Activated CD4-positive, alpha-beta T cell treated with anti-CD3 and anti-CD28 coated beads for 36 hours (primary cell): ENCODE data around the gene P2RX2. TPM values are rescaled to one million over a fixed set of nuclear protein-coding genes. Genes with fewer than 3 reads are reported as not detected.

Experiments used
- ATAC-seq: fragments of 200-7000 bp; cut with Tn5 transposase; one replicate; pipeline ENCODE4 v1.10.0; 2021; ENCODE audit warnings: mild to moderate bottlenecking, moderate library complexity
- CTCF ChIA-PET: fragments of 350-600 bp; sonication (Branson Sonifier 250); formaldehyde crosslinking; loops from one replicate; lab custom pipeline; 2021; ENCODE audit warnings: antibody characterized with exemption; lab: Charles Lee
- POLR2A ChIA-PET: fragments of 350-600 bp; sonication (Branson Sonifier 250); formaldehyde crosslinking; loops from one replicate; lab custom pipeline; 2021; ENCODE audit warnings: antibody characterized with exemption, inconsistent platforms; lab: Charles Lee
- DNase-seq: peaks from one replicate; pipeline ENCODE4 v3.0.0-alpha.2; 2020
- H3K27ac Mint-ChIP-seq: one replicate; pipeline ENCODE4 v1.8.0; 2021; ENCODE audit warnings: mixed read lengths
- H3K27me3 Mint-ChIP-seq: one replicate; pipeline ENCODE4 v1.8.0; 2021; ENCODE audit warnings: mixed read lengths
- H3K36me3 Mint-ChIP-seq: one replicate; pipeline ENCODE4 v1.8.0; 2021; ENCODE audit warnings: low read depth, mixed read lengths
- H3K4me1 Mint-ChIP-seq: one replicate; pipeline ENCODE4 v1.8.0; 2021; ENCODE audit warnings: mixed read lengths
- H3K4me3 Mint-ChIP-seq: one replicate; pipeline ENCODE4 v1.8.0; 2021; ENCODE audit warnings: mild to moderate bottlenecking, moderate library complexity, mixed read lengths
- H3K9me3 Mint-ChIP-seq: one replicate; pipeline ENCODE4 v1.8.0; 2021; ENCODE audit warnings: low read depth, mixed read lengths
- intact Hi-C, 2 experiments: fragments of 100-400 bp; cut with DNase I in 1 of 2; cut with micrococcal nuclease in 1 of 2; formaldehyde crosslinking; loops; one replicate each; pipeline versions ENCODE4 v1.14.2 to v1.15.1; 2022 to 2024; cut with DNase I, micrococcal nuclease
- total RNA-seq, 2 experiments: library from RNA; stranded (reverse); gene quantifications; one replicate each; pipeline ENCODE4 v1.2.3, GENCODE V29; 2021

Gene P2RX2
- not detected for total RNA-seq

DNA sequence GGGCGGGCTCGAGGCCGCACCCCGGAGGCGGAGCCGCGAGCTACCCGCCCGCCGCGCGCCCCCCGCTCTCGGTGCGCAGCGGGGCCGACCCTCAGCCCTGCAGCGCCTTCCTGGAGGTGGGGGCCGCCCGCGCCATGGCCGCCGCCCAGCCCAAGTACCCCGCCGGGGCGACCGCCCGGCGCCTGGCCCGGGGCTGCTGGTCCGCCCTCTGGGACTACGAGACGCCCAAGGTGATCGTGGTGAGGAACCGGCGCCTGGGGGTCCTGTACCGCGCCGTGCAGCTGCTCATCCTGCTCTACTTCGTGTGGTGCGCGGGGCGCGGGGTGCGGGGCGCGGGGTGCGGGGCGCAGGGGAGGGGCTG lies at the start of gene P2RX2:
Gene P2RX2, plus strand, starts transcription at position 94 of the 361 bp plus-strand sequence. Its CDS starts 41 bp downstream, at position 135.
- CTCF ChIA-PET: interaction anchor here (0.6 kb wide), 1 partner anchor 1702 kb away, joined by 3 read pairs; no protein-coding TSS in a partner anchor
- peaks cover 6% of the 10 kb centered on the region for H3K9me3 Mint-ChIP-seq
- H3K27me3 Mint-ChIP-seq: peaks cover 23% of the 10 kb centered on the region
- DNase-seq (no peak), ATAC-seq (no peak)
- H3K27ac Mint-ChIP-seq: no peak within 1 kb of the TSS
- H3K36me3 Mint-ChIP-seq: peaks cover 6% of the 10 kb centered on the region
- intact Hi-C loops: no loop called here
- POLR2A ChIA-PET: no interaction called here
- H3K4me3 Mint-ChIP-seq: no peak within 1 kb of the TSS
- H3K4me1 Mint-ChIP-seq: peaks cover 15% of the 10 kb centered on the region

DNA sequence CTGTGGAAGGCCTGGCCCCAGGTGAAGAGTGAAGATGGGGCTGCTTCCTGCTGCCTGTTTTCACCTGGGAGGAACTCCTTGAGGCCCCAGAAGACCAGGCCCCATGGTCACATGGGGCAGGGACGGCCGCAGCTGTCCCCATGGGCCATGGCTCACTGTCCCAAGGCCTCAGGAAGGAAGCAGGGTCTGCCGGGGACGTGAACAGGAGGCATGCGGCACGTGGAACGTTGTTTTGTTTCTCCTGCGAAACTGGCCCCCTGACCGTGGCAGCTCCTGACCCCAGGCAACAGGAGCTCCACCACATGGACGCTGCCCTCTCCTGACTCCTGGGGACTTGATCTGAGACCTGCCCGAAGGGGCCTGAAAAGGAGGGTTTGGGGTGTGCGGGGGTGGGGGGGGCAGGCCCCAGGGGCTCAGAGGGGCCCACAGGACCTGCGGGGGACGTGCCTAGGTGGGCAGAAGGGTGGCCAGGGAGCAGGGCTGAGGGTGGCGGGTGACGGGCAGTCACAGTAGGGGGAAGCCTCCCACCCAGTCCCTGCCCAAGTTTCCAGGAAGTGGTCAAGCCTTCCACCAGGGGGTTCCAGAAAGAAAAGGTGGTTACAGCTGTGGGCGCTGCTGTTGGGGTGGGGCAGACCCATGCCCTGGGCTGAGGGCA lies 49.6 kb upstream of the P2RX2 start:
- intact Hi-C loops: no loop called here
- CTCF ChIA-PET: interaction anchor here (0.5 kb wide), 1 partner anchor 153 kb away, joined by 3 read pairs; no protein-coding TSS in a partner anchor

GRCh38 chr12:132569856-132570480 lies 48.6 kb upstream of the P2RX2 start:
- H3K27me3 Mint-ChIP-seq: no peaks in the 10 kb centered on the region
- no peak for DNase-seq
- no peak for ATAC-seq
- no peaks in the 10 kb centered on the region for H3K4me1 Mint-ChIP-seq
- intact Hi-C loops: no loop called here
- ChIA-PET POLR2A (no interaction called here), CTCF (interaction anchor here (0.5 kb wide), 1 partner anchor 154 kb away, joined by 3 read pairs; no protein-coding TSS in a partner anchor)
- H3K27ac Mint-ChIP-seq: no peak overlapping the region
- no peak overlapping the region for H3K4me3 Mint-ChIP-seq
- no peaks in the 10 kb centered on the region for H3K36me3 Mint-ChIP-seq
- H3K9me3 Mint-ChIP-seq: no peaks in the 10 kb centered on the region

More for the DNA sequence above, 49.6 kb upstream of the P2RX2 start:
- DNase-seq (no peak), ATAC-seq (no peak)
- Mint-ChIP-seq H3K27ac (no peak overlapping the region), H3K27me3 (no peaks in the 10 kb centered on the region), H3K9me3 (no peaks in the 10 kb centered on the region), H3K4me3 (no peak overlapping the region), H3K4me1 (no peaks in the 10 kb centered on the region), H3K36me3 (no peaks in the 10 kb centered on the region)
- POLR2A ChIA-PET: no interaction called here

DNA sequence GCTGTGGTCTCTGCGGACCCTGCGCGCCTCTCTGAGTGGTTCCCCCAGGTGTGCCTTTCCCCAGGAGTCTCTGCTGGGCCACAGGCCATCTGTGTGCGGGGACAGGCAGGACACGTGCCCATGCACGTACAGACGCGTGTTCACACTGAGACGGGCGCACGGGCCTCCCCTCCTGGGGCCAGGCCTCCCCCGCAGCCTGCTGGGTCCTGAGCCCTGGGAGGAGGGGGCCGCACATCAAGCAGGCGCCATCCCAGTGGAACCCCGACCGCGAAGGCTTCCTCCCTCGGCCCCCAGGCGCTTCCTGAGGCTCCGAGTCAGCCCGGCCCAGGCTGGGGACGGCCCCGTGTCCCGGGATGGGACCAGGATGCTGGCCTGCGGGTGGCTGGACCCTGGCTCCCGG lies 47.9 kb upstream of the P2RX2 start:
- ChIA-PET CTCF (no interaction called here), POLR2A (no interaction called here)
- H3K4me1 Mint-ChIP-seq: no peaks in the 10 kb centered on the region
- H3K36me3 Mint-ChIP-seq: no peaks in the 10 kb centered on the region
- H3K27me3 Mint-ChIP-seq: no peaks in the 10 kb centered on the region
- DNase-seq (no peak), ATAC-seq (no peak)
- intact Hi-C loops: no loop called here
- no peak overlapping the region for H3K4me3 Mint-ChIP-seq
- no peaks in the 10 kb centered on the region for H3K9me3 Mint-ChIP-seq
- no peak overlapping the region for H3K27ac Mint-ChIP-seq

DNA sequence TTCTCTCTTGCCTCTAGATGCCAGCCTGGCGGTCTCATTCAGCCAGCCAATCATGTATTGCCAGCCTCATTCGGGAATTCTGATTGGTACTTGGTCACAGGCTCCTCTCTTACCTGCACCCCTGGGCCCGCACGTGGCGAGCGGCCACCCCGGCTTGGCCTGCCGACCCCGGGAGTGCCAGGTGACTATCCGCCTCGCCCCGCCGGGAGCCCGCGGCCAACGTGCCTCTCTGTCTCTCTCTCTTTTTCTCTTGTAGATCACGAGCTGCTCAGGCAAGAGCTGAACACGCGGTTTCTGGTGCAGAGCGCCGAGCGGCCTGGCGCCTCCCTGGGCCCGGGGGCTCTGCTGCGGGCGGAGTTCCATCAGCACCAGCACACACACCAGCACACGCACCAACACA lies 47.5 kb upstream of the P2RX2 start:
- no peak for ATAC-seq
- Mint-ChIP-seq H3K27me3 (no peaks in the 10 kb centered on the region), H3K36me3 (no peaks in the 10 kb centered on the region), H3K4me1 (no peaks in the 10 kb centered on the region), H3K4me3 (no peak overlapping the region), H3K9me3 (no peaks in the 10 kb centered on the region), H3K27ac (no peak overlapping the region)
- intact Hi-C loops: no loop called here
- DNase-seq: no peak
- ChIA-PET POLR2A (no interaction called here), CTCF (no interaction called here)

GRCh38 chr12:132571598-132571997 lies 47.0 kb upstream of the P2RX2 start:
- intact Hi-C loops: no loop called here
- ATAC-seq (no peak), DNase-seq (no peak)
- ChIA-PET POLR2A (no interaction called here), CTCF (no interaction called here)
- Mint-ChIP-seq H3K4me3 (no peak overlapping the region), H3K36me3 (no peaks in the 10 kb centered on the region), H3K4me1 (no peaks in the 10 kb centered on the region), H3K27me3 (no peaks in the 10 kb centered on the region), H3K27ac (no peak overlapping the region), H3K9me3 (no peaks in the 10 kb centered on the region)

DNA sequence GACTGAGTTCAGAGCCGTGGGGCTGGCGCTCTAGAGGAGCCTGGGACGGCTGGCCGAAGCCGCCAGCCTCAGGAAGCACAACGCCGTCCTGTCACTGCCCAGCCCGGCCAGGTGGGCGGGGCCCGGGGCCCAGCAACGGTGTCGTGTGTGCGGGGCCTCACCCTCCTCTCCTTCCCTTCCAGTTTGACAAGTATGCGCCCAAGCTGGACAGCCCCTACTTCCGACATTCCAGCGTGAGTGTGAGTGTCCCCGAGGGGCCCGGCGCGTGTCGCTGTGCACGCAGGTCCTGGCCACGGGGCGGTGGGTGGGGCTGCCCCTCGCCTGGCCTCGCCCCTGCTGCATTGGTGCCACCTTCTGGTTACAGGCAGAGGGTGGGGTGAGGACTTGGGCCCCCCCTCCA lies 46.5 kb upstream of the P2RX2 start:
- ATAC-seq (no peak), DNase-seq (no peak)
- H3K9me3 Mint-ChIP-seq: no peaks in the 10 kb centered on the region
- ChIA-PET POLR2A (no interaction called here), CTCF (no interaction called here)
- intact Hi-C loops: no loop called here
- no peaks in the 10 kb centered on the region for H3K4me1 Mint-ChIP-seq
- no peak overlapping the region for H3K27ac Mint-ChIP-seq
- no peaks in the 10 kb centered on the region for H3K27me3 Mint-ChIP-seq
- no peaks in the 10 kb centered on the region for H3K36me3 Mint-ChIP-seq
- no peak overlapping the region for H3K4me3 Mint-ChIP-seq

DNA sequence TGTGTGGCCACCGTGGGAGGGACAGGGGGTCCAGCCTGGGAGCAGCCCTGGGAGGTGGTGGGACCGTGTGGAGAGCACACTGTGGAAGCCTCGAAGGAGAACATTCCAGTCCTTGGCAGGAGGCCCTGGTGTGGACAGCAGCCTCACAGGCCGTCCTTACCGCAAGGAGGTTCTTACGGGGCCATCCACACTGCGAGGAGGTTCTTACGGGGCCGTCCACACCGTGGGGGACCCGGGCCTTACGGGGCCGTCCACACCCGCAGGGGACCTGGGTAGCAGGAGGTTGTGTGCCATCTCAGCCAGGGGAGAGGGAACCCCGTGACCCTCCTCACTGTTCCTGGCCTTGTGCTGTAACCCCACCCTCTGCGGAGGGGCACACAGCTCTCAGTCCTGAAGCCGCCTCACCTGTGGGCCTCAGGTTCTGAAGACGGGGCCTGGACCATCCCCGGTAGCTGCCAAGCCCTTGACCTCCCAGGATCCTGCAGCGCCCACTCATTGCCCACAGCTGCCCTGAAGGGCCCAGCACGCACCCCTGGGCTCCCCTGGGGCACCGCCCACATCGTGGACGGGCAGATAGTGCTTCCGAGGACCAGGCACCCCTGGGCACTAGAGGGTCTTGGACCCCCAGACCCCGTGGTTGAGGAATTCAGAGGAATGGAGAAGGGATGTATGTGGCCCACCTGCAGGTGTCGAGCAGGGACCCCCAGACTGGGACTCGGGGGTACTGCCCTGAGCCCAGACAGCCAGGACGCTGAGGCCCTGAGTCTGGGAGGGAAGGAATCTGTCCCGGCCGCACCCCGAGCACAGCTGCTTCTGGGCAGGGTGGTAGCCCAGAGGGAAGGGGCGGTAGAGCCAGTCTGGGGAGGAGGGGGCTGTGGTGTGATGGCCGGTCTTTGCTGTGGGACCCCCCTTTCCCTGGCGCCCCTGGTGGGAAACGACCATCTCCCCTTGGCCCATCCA lies 45.5 kb upstream of the P2RX2 start:
- no peak for ATAC-seq
- peaks cover 3% of the 10 kb centered on the region for H3K36me3 Mint-ChIP-seq
- no peak overlapping the region for H3K4me3 Mint-ChIP-seq
- intact Hi-C loops: no loop called here
- no peaks in the 10 kb centered on the region for H3K4me1 Mint-ChIP-seq
- no peaks in the 10 kb centered on the region for H3K9me3 Mint-ChIP-seq
- ChIA-PET CTCF (no interaction called here), POLR2A (no interaction called here)
- no peak for DNase-seq
- no peaks in the 10 kb centered on the region for H3K27me3 Mint-ChIP-seq
- H3K27ac Mint-ChIP-seq: no peak overlapping the region

- no peak for ATAC-seq
- Mint-ChIP-seq H3K4me3 (no peak overlapping the region), H3K9me3 (no peaks in the 10 kb centered on the region), H3K36me3 (peaks cover 7% of the 10 kb centered on the region), H3K27me3 (no peaks in the 10 kb centered on the region), H3K27ac (no peak overlapping the region), H3K4me1 (no peaks in the 10 kb centered on the region)
- ChIA-PET CTCF (no interaction called here), POLR2A (no interaction called here)
- DNase-seq: no peak
- intact Hi-C loops: no loop called here
Measured at GRCh38 chr12:132574271-132574996, 44.1 kb upstream of the P2RX2 start.

- intact Hi-C loops: no loop called here
- ATAC-seq: no peak
- H3K4me3 Mint-ChIP-seq: no peak overlapping the region
- ChIA-PET CTCF (no interaction called here), POLR2A (no interaction called here)
- H3K9me3 Mint-ChIP-seq: no peaks in the 10 kb centered on the region
- DNase-seq: no peak
- H3K36me3 Mint-ChIP-seq: peaks cover 10% of the 10 kb centered on the region
- no peaks in the 10 kb centered on the region for H3K4me1 Mint-ChIP-seq
- H3K27me3 Mint-ChIP-seq: no peaks in the 10 kb centered on the region
- no peak overlapping the region for H3K27ac Mint-ChIP-seq
Measured at GRCh38 chr12:132575661-132576060, 42.9 kb upstream of the P2RX2 start.

- H3K9me3 Mint-ChIP-seq: no peaks in the 10 kb centered on the region
- ATAC-seq (no peak), DNase-seq (no peak)
- H3K4me1 Mint-ChIP-seq: no peaks in the 10 kb centered on the region
- no peak overlapping the region for H3K4me3 Mint-ChIP-seq
- CTCF ChIA-PET: no interaction called here
- H3K36me3 Mint-ChIP-seq: peaks cover 10% of the 10 kb centered on the region
- intact Hi-C loops: no loop called here
- no peak overlapping the region for H3K27ac Mint-ChIP-seq
- POLR2A ChIA-PET: no interaction called here
- H3K27me3 Mint-ChIP-seq: no peaks in the 10 kb centered on the region
Measured at GRCh38 chr12:132576701-132577100, 41.9 kb upstream of the P2RX2 start.
